Ovary (tissue), 9 donors: ENCODE measurements around the gene SRC. TPM values are rescaled to one million over a fixed set of nuclear protein-coding genes. Genes with fewer than 3 reads are reported as not detected.
A peak's percentile ranks its signal among the peaks of the same experiment; 100 is the strongest.

Experiments
- DNase-seq, 5 donors: peaks; one replicate each; pipeline ENCODE4 v3.0.0-alpha.2; 2019 to 2020
- H3K27ac ChIP-seq, 2 donors: fragments of 200-600 bp; one replicate each; pipeline versions ENCODE4 v1.5.1 to v1.8.0; 2019 to 2022
- H3K27me3 ChIP-seq: fragments of 200-600 bp; one replicate; pipeline ENCODE4 v1.8.0; 2022
- H3K36me3 ChIP-seq: fragments of 200-600 bp; sonication (generic); one replicate; pipeline ENCODE4 v1.5.1; 2019
- H3K4me1 ChIP-seq: one replicate; pipeline ENCODE4 v1.8.1; 2013; ENCODE audit warnings: mild to moderate bottlenecking, moderate library complexity; ENCODE audit not compliant: insufficient read depth
- H3K4me3 ChIP-seq: fragments of 200-600 bp; sonication (generic); one replicate; pipeline ENCODE4 v1.5.1; 2017
- H3K9me3 ChIP-seq, 2 donors: fragments of 200-600 bp in 1 of 2; sonication (generic) in 1 of 2; one replicate each; pipeline versions ENCODE4 v1.5.1 to v1.8.1; 2013 to 2019; ENCODE audit warnings: mild to moderate bottlenecking in 1 of 2, moderate library complexity in 1 of 2
- EP300 ChIP-seq: sonication (generic); formaldehyde crosslinking; IDR thresholded peaks from one replicate; pipeline ENCODE4 v1.6.1; 2017; ENCODE audit warnings: antibody characterized with exemption
- POLR2A ChIP-seq: fragments of 450-650 bp; IDR thresholded peaks from one replicate; pipeline ENCODE4 v1.6.1; 2017; ENCODE audit warnings: antibody characterized with exemption, mild to moderate bottlenecking, moderate library complexity
- WGBS, 3 donors: extraction: QIAGEN DNeasy Blood & Tissue Kit in 1 of 3; methylation state at CpG; one replicate each; pipeline versions ENCODE4 v1.1.5 to v1.1.7; 2013 to 2017; 5-methylcytosine and 5-hydroxymethylcytosine counted together
- intact Hi-C, 4 donors: fragments of 100-400 bp; cut with DNase I; formaldehyde crosslinking; loops; one replicate each; pipeline versions ENCODE4 v1.11.0 to v1.15.1; 2022 to 2023
- polyA plus RNA-seq, 2 donors: library from polyadenylated mRNA; stranded (reverse); fragments of 200-250 nt in 1 of 2; fragments of 350-450 nt in 1 of 2; fragmentation: Illumina TruSeq in 1 of 2; extraction: RNeasy Lipid Tissue Mini Kit (QIAGEN cat#74804) in 1 of 2; gene quantifications; one replicate each; pipeline ENCODE4 v1.2.3, GENCODE V29; 2013 to 2014
- total RNA-seq, 7 donors: library from RNA; depleted of rRNA in 2 of 7; stranded (reverse); fragments of >200 nt in 2 of 7; fragmentation: NEBNext Ultra II Directional in 3 of 7; extraction: Animal tissue kit (Norgen Biotek cat#: 25700) in 3 of 7; gene quantifications; one replicate each; pipeline versions ENCODE4 v1.1.0 to v1.2.4, GENCODE V29; 2016 to 2023
- TF ChIP-seq, protein P1 (sequence below), 3 donors: fragments of 450-650 bp in 2 of 3; fragments of 200-600 bp in 1 of 3; IDR thresholded peaks; one replicate each; pipeline versions ENCODE4 v1.5.1 to v1.8.0; 2016 to 2022; ENCODE audit warnings: antibody characterized with exemption in 3 of 3, mild to moderate bottlenecking in 1 of 3
- donor health status: DM: no; HTN: no; CAD: no; lungs with moderate emphysema.
- donor health status: DM: no; HTN: no; CAD: no.
- donor health status: Bipolar disorder and iron deficiency.
- donor health status: DM: yes; HTN: yes; CAD: no.
- donor health status: DM: no; HTN: no; CAD: no.
- donor health status: DM: yes; HTN: yes; CAD: no.

SRC gene
- total and polyA plus RNA-seq, 9 donors: 17.0 to 72.7 (median 34.7) TPM

DNA sequence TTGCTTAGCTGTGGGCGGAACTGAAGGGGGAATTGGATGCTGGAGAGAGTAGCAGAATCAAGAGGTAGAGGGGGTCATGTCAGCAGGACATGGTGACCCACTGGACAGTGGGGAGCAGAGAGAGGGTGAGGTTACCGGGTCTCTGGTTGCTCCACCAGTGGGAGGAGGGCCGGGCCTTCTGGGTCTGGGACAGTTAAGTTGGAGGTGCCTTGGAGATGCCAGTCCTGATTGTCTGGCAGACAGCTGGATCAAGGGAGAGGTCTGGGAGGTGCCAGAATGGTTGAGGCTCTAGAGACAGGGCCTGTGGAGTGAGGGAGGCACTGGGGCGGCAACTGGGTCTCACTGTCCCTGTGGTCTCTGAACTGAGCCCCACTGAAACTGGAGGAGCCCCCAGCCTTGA is 31.8 kb upstream of the SRC start:
- H3K4me1 ChIP-seq: peaks cover 38% of the 10 kb centered on the region
- TF ChIP-seq POLR2A (no peak), EP300 (no peak)
- TF ChIP-seq, protein P1, sequence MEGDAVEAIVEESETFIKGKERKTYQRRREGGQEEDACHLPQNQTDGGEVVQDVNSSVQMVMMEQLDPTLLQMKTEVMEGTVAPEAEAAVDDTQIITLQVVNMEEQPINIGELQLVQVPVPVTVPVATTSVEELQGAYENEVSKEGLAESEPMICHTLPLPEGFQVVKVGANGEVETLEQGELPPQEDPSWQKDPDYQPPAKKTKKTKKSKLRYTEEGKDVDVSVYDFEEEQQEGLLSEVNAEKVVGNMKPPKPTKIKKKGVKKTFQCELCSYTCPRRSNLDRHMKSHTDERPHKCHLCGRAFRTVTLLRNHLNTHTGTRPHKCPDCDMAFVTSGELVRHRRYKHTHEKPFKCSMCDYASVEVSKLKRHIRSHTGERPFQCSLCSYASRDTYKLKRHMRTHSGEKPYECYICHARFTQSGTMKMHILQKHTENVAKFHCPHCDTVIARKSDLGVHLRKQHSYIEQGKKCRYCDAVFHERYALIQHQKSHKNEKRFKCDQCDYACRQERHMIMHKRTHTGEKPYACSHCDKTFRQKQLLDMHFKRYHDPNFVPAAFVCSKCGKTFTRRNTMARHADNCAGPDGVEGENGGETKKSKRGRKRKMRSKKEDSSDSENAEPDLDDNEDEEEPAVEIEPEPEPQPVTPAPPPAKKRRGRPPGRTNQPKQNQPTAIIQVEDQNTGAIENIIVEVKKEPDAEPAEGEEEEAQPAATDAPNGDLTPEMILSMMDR (IDR thresholded peaks at IDR 0.05): no peak
- no peaks in the 10 kb centered on the region for H3K27me3 ChIP-seq
- H3K4me3 ChIP-seq: no peak overlapping the region
- WGBS, 3 donors: 51 to 55% (median 54%) methylated on average over 4 of the region's 4 CpGs
- intact Hi-C loops: no loop called here
- peak overlapping the region; percentile 89 to 94 for H3K27ac ChIP-seq
- H3K36me3 ChIP-seq: no peaks in the 10 kb centered on the region
- no peaks in the 10 kb centered on the region for H3K9me3 ChIP-seq
- no peak for DNase-seq

DNA sequence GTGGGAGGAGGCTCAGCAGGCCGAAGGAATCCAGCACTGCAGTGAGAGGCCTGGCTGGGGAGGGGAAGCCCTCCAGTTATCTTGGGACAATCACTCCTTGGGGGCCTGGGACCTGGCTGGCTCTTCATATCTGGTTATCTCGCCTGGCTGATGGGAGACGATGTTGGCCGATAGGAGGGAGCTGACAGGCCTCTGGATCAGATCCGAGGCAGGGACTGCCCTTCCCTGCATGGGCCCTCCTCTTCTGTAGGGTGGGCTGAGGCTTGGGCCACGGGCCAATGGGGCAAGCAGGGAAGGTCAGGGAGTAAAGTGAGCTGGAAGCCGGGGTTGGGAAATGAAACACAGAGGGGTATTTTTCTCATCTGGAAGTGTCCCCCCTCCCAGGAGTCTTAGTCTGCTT is 31.3 kb upstream of the SRC start:
- WGBS, 3 donors: 9 to 19% (median 13%) methylated on average over 7 of the region's 7 CpGs
- intact Hi-C loops: no loop called here

DNA sequence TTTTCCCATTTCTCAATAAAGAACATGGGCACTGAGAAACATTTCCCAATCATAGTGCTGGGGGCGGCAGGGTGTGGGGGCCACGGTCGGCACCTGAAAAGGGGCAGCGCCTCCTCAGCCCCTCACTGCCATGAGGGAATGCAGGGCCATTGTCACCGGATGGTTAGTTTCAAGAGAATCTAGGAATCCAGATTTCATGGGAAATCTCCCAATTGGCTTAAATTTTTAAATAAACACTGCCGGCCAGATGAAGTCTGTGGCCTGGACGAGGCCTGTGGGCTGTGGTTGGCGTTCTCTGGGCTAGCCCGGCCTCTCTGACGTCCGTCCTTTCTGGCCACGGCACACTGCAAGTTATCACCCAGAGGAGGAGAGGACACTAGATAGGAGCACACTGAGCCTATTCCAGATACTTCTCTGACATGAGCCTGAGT is 30.9 kb upstream of the SRC start:
- no peaks in the 10 kb centered on the region for H3K36me3 ChIP-seq
- TF ChIP-seq POLR2A (peak; percentile 52), EP300 (no peak)
- TF ChIP-seq, protein P1 (IDR thresholded peaks at IDR 0.05): no peak
- no peaks in the 10 kb centered on the region for H3K9me3 ChIP-seq
- intact Hi-C loops: no loop called here
- no peaks in the 10 kb centered on the region for H3K27me3 ChIP-seq
- H3K4me1 ChIP-seq: peaks cover 30% of the 10 kb centered on the region
- H3K4me3 ChIP-seq: no peak overlapping the region
- H3K27ac ChIP-seq: peak overlapping the region; percentile 89 to 94
- DNase-seq: peak; percentile 82 to 89 (median 86)
- WGBS, 3 donors: 5 to 12% (median 10%) methylated on average over 12 of the region's 12 CpGs

More for the DNA sequence above, 31.3 kb upstream of the SRC start:
- Histone ChIP-seq H3K27ac (peak overlapping the region; percentile 89 to 94), H3K9me3 (no peaks in the 10 kb centered on the region), H3K4me1 (peaks cover 32% of the 10 kb centered on the region), H3K36me3 (no peaks in the 10 kb centered on the region), H3K27me3 (no peaks in the 10 kb centered on the region), H3K4me3 (no peak overlapping the region)
- DNase-seq: peak; percentile 69 to 80 (median 70)
- TF ChIP-seq POLR2A (no peak), EP300 (no peak)
- TF ChIP-seq, protein P1 (IDR thresholded peaks at IDR 0.05): no peak

DNA sequence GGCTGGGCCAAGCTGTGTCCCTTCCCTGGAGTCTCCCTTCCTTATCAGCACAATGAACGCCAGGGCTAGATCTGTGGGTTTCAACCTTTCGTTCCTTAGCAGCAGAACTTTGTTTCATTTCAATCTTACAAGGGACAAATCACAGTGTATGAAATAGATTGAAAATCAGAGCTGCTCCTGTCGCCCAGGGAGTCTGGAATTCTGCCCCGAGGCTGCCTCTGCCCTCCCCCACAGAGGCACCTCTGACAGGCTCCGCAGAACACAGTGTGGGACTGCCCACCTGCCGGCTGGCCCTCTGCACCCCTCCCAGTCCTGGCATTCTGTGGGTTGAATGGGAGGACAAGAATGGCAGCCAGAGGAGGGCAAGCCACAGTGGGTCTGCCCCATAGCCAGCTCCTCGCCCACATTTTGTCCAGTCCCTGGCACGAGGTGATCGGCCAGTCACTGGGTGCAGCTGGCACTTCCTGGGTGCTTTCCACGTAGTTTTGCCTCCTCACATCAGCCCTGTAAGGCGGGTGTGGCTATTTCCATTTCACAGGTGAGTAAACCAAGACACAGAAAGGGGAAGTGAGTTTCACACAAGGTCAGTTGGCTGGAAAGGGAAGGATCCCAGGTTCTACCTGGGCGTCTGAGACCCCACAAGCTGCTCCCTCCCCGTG is 30.4 kb upstream of the SRC start:
- H3K4me1 ChIP-seq: peaks cover 27% of the 10 kb centered on the region
- no peaks in the 10 kb centered on the region for H3K9me3 ChIP-seq
- 50 to 55% (median 53%) methylated on average over 13 of the region's 13 CpGs for WGBS, 3 donors
- DNase-seq: peak in 2 of 5 donors; percentile 52 to 59
- no peak overlapping the region for H3K4me3 ChIP-seq
- intact Hi-C loops: no loop called here
- TF ChIP-seq, protein P1 (IDR thresholded peaks at IDR 0.05): no peak
- TF ChIP-seq EP300: no peak
- no peak for TF ChIP-seq POLR2A
- H3K27ac ChIP-seq: peak overlapping the region; percentile 89 to 94
- no peaks in the 10 kb centered on the region for H3K27me3 ChIP-seq
- H3K36me3 ChIP-seq: no peaks in the 10 kb centered on the region
